Fibroblast of lung (primary cell): ENCODE measurements around the gene VDAC2.

ENCODE experiments used
- CTCF ChIP-seq, 2 donors: IDR thresholded peaks in 1 of 2; conservative IDR thresholded peaks in 1 of 2; 1 replicate in 1 of 2; 2 replicates in 1 of 2; pipeline ENCODE4 v1.5.1; 2011 to 2012; ENCODE audit warnings: low read length in 2 of 2, control low read depth in 1 of 2, inconsistent platforms in 1 of 2, low read depth in 1 of 2, mild to moderate bottlenecking in 1 of 2
- EZH2 ChIP-seq: IDR thresholded peaks from 2 replicates; pipeline ENCODE4 v1.5.1; 2012; ENCODE audit warnings: low read length, control low read depth, mild to moderate bottlenecking; ENCODE audit errors: missing control alignments

GRCh38 chr10:75230600-75231038 is 20.0 kb downstream of the VDAC2 start:
- TF ChIP-seq CTCF (conservative IDR thresholded peaks at IDR 0.05 in 1 of 2, IDR thresholded peaks at IDR 0.05 in 1 of 2; ENCODE audit: low read depth in 1 of 2, low read length in 2 of 2) (peak; percentile 93 to 96), EZH2 (no peak)
